WTC11 (cell line): ENCODE data around the gene IRS2. TPM values are rescaled to one million over a fixed set of nuclear protein-coding genes. Genes with fewer than 3 reads are reported as not detected.

ENCODE experiments used
- ATAC-seq: fragments of 200-7000 bp; cut with Tn5 transposase; 2 replicates; pipeline ENCODE4 v1.10.0; 2021; ENCODE audit warnings: mild to moderate bottlenecking, moderate library complexity
- CTCF ChIA-PET: fragments of 300-600 bp; sonication (Branson Sonifier 250); formaldehyde crosslinking; loops from one replicate; lab custom pipeline; 2021; ENCODE audit warnings: antibody characterized with exemption; lab: Charles Lee
- POLR2A ChIA-PET: fragments of 350-600 bp; sonication (Branson Sonifier 250); formaldehyde crosslinking; loops from one replicate; lab custom pipeline; 2021; ENCODE audit warnings: antibody characterized with exemption; lab: Charles Lee
- DNase-seq: peaks from one replicate; pipeline ENCODE4 v3.0.0; 2021; ENCODE audit warnings: low spot score
- H3K27ac Mint-ChIP-seq: 2 replicates; pipeline ENCODE4 v1.8.0; 2021; ENCODE audit warnings: mixed read lengths
- H3K27me3 Mint-ChIP-seq: 2 replicates; pipeline ENCODE4 v1.8.0; 2021; ENCODE audit warnings: low read depth, mild to moderate bottlenecking, moderate library complexity, mixed read lengths
- H3K36me3 Mint-ChIP-seq: 2 replicates; pipeline ENCODE4 v1.8.0; 2021; ENCODE audit warnings: mixed read lengths
- H3K4me1 Mint-ChIP-seq: 2 replicates; pipeline ENCODE4 v1.8.0; 2022; ENCODE audit warnings: mixed read lengths
- H3K4me3 Mint-ChIP-seq: 2 replicates; pipeline ENCODE4 v1.8.0; 2021; ENCODE audit warnings: mild to moderate bottlenecking, moderate library complexity, mixed read lengths
- H3K9me3 Mint-ChIP-seq: 2 replicates; pipeline ENCODE4 v1.8.0; 2021; ENCODE audit warnings: mixed read lengths
- ARID4B ChIP-seq: sonication (generic); formaldehyde crosslinking; IDR thresholded peaks from 2 replicates; pipeline ENCODE4 v1.8.0; 2023; ENCODE audit warnings: missing genetic modification reagents, mild to moderate bottlenecking, borderline replicate concordance
- ATF2 ChIP-seq: sonication (generic); formaldehyde crosslinking; IDR thresholded peaks from 2 replicates; pipeline ENCODE4 v1.8.1; 2022; ENCODE audit warnings: low read depth, missing genetic modification reagents, borderline replicate concordance
- CBFB ChIP-seq: sonication (generic); formaldehyde crosslinking; IDR thresholded peaks from 2 replicates; pipeline ENCODE4 v1.8.1; 2022; ENCODE audit warnings: mild to moderate bottlenecking, low read depth, missing genetic modification reagents
- E2F5 ChIP-seq: sonication (generic); formaldehyde crosslinking; IDR thresholded peaks from 2 replicates; pipeline ENCODE4 v1.8.1; 2022; ENCODE audit warnings: mild to moderate bottlenecking, moderate library complexity, missing genetic modification reagents
- IRF1 ChIP-seq: sonication (generic); formaldehyde crosslinking; IDR thresholded peaks from 2 replicates; pipeline ENCODE4 v1.8.0; 2023; ENCODE audit warnings: missing genetic modification reagents
- NFATC4 ChIP-seq: fragments of 250-450 bp; sonication (Bioruptor Pico); IDR thresholded peaks from 2 replicates; pipeline ENCODE4 v1.9.0; 2021; ENCODE audit warnings: mild to moderate bottlenecking
- NFYB ChIP-seq: sonication (generic); formaldehyde crosslinking; conservative IDR thresholded peaks from 2 replicates; pipeline ENCODE4 v1.8.0; 2022; ENCODE audit warnings: low read depth, missing genetic modification reagents
- SOX15 ChIP-seq: fragments of 250-450 bp; sonication (Bioruptor Pico); IDR thresholded peaks from 2 replicates; pipeline ENCODE4 v1.9.0; 2021; ENCODE audit warnings: mild to moderate bottlenecking
- ZBTB43 ChIP-seq: sonication (generic); formaldehyde crosslinking; IDR thresholded peaks from 2 replicates; pipeline ENCODE4 v1.8.1; 2023; ENCODE audit warnings: mild to moderate bottlenecking, missing genetic modification reagents
- ZNF219 ChIP-seq: sonication (generic); formaldehyde crosslinking; IDR thresholded peaks from 2 replicates; pipeline ENCODE4 v1.8.0; 2023; ENCODE audit warnings: missing genetic modification reagents, mild to moderate bottlenecking, borderline replicate concordance
- ZNF232 ChIP-seq: sonication (generic); formaldehyde crosslinking; IDR thresholded peaks from 2 replicates; pipeline ENCODE4 v1.8.0; 2022; ENCODE audit warnings: mild to moderate bottlenecking, missing genetic modification reagents
- ZNF317 ChIP-seq: sonication (generic); formaldehyde crosslinking; IDR thresholded peaks from 2 replicates; pipeline ENCODE4 v1.8.1; 2023; ENCODE audit warnings: low read depth, mild to moderate bottlenecking, moderate library complexity, missing genetic modification reagents, borderline replicate concordance
- ZNF532 ChIP-seq: fragments of 250-450 bp; sonication (Bioruptor Pico); IDR thresholded peaks from 2 replicates; pipeline ENCODE4 v1.9.0; 2021; ENCODE audit warnings: mild to moderate bottlenecking, borderline replicate concordance
- total RNA-seq: library from RNA; stranded (reverse); gene quantifications from 3 replicates; pipeline ENCODE4 v1.2.3, GENCODE V29; 2021

IRS2 gene
- total RNA-seq, 1 experiment from 2014 or later: 20.5 TPM

- Mint-ChIP-seq H3K4me3 (peak overlapping the region; percentile 47), H3K9me3 (no peaks in the 10 kb centered on the region), H3K27ac (no peak overlapping the region), H3K27me3 (no peaks in the 10 kb centered on the region), H3K36me3 (peaks cover 11% of the 10 kb centered on the region), H3K4me1 (peaks cover 38% of the 10 kb centered on the region)
- DNase-seq (peak; percentile 75), ATAC-seq (peak; percentile 8)
- POLR2A ChIA-PET: no interaction called here
- TF ChIP-seq ARID4B (CRISPR knock-in tag): no peak
- TF ChIP-seq ATF2 (CRISPR knock-in tag): no peak
- TF ChIP-seq ZNF317: no peak
- TF ChIP-seq E2F5 (CRISPR knock-in tag): no peak
- TF ChIP-seq SOX15: no peak
- TF ChIP-seq ZBTB43: no peak
- no peak for TF ChIP-seq ZNF532
- TF ChIP-seq IRF1 (CRISPR knock-in tag): no peak
- TF ChIP-seq ZNF232 (CRISPR knock-in tag): no peak
- TF ChIP-seq CBFB (CRISPR knock-in tag): no peak
- no peak for TF ChIP-seq NFYB (CRISPR knock-in tag)
- TF ChIP-seq ZNF219 (CRISPR knock-in tag): no peak
- no peak for TF ChIP-seq NFATC4 (CRISPR knock-in tag)
- CTCF ChIA-PET: interaction anchor here (0.5 to 2.4 kb wide), 10 partner anchors 29 to 822 kb away, joined by 3 to 10 read pairs (median 3); no protein-coding TSS in a partner anchor
Measured at GRCh38 chr13:109783447-109783814, 3.0 kb downstream of the IRS2 start.
